HG03442 (cell line): ENCODE results near the gene EDEM3.
A peak's percentile ranks its signal among the peaks of the same experiment; 100 is the strongest.

Experiments
- ATAC-seq: cut with Tn5 transposase; IDR thresholded peaks from one replicate; pipeline ENCODE4 v1.9.1; 2021; ENCODE audit warnings: mild to moderate bottlenecking, moderate library complexity; ENCODE audit not compliant: unreplicated experiment

EDEM3 gene

DNA sequence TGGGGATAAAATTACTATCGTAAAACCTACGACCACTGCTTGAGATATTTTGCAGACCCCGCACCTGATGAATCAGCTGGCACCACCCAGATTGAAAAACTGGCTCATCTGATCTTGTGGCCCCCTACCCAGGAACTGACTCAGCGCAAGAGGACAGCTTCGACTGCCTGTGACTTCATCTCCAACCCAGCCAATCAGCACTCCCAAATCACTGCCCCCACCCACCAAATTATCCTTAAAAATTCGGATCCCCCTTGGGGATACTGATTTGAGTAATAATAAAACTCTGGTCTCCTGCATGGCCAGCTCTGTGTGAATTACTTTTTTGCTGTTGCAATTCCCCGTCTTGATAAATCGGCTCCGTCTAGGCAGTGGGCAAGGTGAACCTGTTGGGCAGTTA, 81.4 kb downstream of the EDEM3 start:
- no peak for ATAC-seq

- ATAC-seq: no peak
Measured at GRCh38 chr1:184672013-184672726, 82.5 kb downstream of the EDEM3 start.

- ATAC-seq: no peak
Measured at GRCh38 chr1:184669391-184669790, 85.3 kb downstream of the EDEM3 start.

DNA sequence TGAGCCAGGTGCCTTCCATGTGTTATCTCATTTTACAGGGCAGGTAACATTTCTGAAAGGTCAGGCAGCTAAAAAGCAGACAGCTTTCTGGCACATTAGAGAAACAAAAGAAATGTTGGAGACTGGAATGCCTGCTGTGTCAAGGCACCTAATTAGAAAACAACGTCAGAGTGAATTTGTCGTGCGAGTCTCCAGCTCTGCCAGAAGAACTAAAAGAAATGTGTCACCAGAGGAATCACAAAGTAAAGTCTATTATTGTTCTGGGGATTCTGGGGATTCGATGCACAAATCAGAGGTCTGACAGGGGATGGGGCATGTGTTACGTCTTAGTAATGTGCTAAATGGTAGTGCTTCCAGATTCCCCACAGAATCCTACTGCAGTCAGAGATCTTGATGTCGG, 89.3 kb downstream of the EDEM3 start:
- no peak for ATAC-seq

- no peak for ATAC-seq
Measured at GRCh38 chr1:184664661-184665060, 90.0 kb downstream of the EDEM3 start.

DNA sequence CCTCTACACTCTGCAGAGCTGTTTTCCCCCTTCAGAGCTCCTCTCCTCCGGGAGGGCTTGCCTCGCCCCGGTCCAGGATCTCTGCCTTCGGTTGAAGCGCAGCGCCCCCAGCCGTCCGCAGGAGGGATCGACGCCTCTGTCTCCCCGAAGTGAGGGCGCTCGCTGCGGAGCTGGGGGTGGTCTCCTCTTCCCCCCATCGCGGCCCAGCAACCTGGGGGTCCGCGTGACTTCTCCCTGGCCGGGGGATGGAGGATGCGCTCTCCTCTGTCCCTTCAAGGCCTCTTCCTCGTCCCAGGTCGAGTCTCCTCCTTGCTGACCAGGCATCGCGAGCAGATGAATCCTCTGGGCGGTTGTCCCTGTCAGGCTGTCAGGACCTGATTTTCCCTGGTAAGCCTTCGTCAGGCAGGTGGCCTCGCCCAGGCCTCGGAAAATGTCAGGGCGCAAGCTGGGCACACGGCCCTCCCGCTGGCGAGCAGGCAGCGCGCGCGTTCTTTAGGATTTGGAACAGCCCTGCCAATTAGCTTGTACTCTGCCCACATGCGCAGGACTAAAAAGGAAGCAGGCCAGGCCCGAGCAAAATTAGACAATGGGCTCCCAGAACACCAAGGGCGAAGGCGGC, 90.5 kb downstream of the EDEM3 start:
- ATAC-seq: peak; percentile 79

DNA sequence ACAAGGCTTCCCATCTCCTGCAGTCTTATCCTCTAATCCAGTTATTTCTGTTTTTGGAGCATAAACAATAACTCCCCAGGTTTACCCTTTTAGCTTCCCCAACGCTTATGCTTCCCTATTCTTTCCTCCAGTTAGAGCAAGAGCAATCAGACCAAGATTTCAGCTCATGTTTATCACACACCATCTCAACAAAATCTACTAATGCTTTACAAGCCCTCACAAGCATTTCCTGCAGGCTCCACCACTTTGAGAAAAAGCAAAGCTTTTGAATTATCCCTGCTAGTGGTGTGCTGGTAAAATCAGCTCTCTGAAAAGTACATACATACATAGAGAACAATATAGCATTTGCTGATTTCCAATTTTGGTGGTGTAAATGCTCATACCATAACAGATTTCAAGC, 92.9 kb downstream of the EDEM3 start:
- ATAC-seq: no peak

DNA sequence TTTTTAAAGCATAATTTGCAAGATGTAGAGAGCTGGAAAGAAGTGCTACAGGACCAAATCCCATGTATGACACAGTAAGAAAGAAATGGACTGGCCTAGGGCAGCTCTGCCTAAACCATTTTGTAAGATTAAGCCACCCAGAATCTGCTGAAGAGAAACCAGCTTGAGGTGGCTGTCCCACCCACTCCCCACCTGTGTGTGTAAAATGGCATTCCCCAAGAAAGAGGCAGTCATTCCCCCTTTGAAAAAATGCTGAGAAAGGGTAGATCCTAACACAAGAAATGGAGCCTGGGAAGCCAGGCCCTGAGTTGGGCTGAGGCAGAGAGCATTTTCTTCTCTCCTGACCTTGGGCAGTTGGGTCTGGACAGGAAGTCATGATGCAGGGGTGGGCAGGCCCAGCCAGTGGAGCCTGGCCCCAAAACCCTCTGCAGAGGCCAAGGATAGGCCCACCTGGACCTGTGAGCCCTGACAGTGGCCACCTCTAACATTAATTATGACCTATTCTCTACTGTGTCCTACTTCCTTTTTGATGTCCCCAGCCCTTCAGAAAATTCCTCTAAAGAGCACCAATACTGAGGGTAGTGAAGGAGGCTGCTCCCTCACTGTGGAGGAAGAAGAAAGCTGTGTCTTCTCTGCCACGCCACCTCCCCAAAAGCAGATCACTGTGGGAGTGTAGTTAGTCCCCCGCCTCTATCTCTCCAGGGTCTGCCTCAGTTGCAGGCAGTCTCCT, 94.0 kb downstream of the EDEM3 start:
- no peak for ATAC-seq

DNA sequence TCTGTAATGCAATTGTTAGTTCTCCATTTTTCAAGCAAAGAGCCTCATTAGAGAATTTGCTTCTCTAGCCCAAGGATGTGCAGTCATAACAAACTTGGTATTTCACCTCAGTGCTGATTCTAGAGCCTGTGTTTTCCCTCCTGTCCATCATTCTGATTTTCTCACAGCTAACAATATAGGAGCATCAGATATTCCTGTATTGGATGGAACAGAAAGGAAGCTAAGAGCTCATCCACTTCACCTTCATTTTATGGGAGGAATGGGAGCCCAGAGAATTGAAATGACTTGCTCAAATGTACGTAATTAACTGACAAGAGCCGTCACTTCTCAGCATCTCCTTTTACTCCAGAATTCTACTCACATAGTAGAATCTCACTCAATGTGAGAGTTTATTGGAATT, 96.6 kb downstream of the EDEM3 start:
- no peak for ATAC-seq

- ATAC-seq: no peak
Measured at GRCh38 chr1:184656221-184656620, 98.4 kb downstream of the EDEM3 start.

GRCh38 chr1:184655185-184655584, 99.5 kb downstream of the EDEM3 start:
- no peak for ATAC-seq

- no peak for ATAC-seq
Measured at GRCh38 chr1:184650177-184650866, 104.3 kb downstream of the EDEM3 start.

- ATAC-seq: peak; percentile 94
Measured at GRCh38 chr1:184649451-184649888, 105.2 kb downstream of the EDEM3 start.

- ATAC-seq: no peak
Measured at GRCh38 chr1:184648856-184649201, 105.8 kb downstream of the EDEM3 start.

DNA sequence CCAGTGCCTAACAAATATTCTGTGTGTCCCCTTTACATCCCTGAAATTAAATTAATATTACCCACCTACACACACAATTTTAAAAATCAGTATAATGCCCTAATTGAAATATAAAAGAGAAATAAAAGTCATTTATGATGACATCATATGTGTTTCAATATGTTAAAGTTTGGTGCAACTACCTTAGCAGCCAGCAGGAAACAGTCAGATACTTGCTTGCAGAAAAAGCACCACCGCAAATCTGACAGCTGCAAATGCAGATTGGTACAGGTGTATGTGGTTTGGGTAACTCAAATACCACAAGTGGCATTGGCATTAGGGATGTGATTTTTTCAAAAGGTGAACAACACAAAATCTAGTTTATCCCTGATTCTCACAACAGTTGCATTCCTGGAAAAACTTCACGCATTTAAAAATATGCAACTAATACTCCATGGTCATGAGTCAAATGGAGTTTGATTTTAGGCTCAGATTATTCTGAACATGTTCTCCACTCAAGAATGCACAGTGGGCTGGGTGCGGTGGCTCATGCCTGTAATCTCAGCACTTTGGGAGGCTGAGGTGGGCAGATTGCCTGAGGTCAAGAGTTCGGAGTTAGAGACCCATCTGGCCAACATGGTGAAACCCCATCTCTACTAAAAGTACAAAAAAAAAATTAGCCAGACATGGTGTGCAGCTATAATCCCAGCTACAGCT, 106.3 kb downstream of the EDEM3 start:
- no peak for ATAC-seq

DNA sequence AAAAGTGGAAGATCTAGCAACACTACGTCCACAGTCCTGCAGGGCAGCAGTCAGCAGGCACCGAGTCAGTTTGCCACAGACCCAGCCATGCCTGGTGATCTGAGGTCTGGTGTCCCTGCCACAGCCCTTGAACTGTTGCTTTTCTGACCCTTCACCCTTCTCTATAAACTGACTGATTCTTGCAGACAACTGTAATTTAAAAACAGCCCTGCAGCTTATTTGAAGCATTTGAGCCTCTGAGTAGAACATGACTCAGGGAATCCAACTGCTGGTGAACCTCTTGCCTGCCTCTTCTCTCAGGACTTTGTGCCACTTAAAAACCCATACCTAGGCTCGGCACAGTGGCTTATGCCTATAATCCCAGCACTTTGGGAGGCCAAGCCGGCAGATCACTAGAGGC, 107.2 kb downstream of the EDEM3 start:
- ATAC-seq: no peak

DNA sequence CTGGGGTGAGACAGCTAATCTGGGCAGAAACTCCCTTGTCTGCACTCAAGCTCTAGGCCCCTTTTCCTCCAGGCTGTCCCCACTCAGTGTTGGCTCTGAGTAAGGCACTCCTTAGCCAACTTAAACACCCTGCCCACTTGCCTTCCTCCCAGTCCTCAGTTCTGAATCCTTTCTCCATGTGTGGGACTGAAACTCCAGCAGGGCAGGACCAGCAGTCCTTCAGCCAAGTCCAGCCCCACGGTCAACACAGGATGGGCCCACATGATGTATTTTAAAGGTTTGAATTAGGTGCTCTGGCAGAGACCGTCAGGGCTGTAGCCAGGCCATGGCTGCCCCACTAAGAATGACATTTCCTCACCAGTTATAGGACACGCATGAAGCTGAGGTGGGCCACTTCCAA, 107.8 kb downstream of the EDEM3 start:
- no peak for ATAC-seq

- ATAC-seq: no peak
Measured at GRCh38 chr1:184646178-184646701, 108.4 kb downstream of the EDEM3 start.

GRCh38 chr1:184644771-184645170, 109.9 kb downstream of the EDEM3 start:
- ATAC-seq: no peak

GRCh38 chr1:184643661-184644060, 111.0 kb downstream of the EDEM3 start:
- no peak for ATAC-seq

DNA sequence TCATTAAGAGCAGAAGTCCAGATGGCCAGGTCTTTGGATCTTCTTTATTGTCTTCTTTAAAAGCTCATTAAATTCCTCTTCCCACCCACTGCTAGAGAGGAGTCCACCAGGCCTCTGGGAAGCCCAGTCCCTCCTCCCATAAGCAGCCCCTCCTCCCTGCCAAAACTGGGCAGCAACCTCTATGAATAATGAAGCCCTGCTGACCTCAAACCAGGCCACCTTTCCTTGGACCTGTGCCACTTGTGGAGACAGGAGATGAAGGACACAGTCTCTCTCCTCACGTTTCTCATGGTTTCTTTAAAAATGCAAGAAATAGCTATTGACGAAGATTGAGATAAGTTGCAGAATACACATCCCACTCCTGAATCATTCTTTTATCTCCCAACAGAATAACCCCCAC, 112.8 kb downstream of the EDEM3 start:
- ATAC-seq: no peak
